ENCODE data around the gene SHISA8. TPM values are rescaled to one million over a fixed set of nuclear protein-coding genes. Genes with fewer than 3 reads are reported as not detected.

The SHISA8 gene
- total RNA-seq, 4 donors from 2014 or later: not detected

DNA sequence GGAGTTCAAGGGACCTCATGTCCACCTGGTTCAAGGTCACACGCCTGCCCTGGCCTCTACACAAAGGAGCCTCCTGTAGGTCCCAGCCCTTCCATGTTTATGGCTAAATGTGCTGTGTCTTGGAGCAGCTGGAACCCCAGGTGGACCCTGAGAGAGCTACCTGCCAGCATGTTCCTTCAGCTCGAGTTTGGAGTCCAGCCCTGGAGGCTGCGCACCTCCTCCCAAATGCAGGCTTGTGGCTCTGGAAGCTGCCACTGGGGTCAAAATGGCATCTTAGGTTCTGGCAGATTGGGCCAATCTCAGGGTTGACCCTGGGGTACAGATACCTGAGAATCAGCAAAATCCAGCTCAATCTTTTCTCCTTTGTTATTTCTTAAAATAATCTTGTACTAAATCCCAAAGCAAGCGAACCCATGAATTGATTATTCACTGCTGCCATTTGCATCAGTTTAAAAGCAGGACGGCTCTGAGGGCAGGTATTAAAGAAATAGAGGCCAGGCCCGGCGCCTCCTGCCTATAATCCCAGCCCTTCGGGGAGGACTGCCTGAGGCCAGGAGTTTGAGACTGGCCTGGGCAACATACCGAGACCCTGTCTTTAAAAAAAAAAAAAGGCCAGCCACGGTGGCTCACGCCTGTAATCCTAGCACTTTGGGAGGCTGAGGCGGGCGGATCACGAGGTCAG is 8.9 kb upstream of the SHISA8 start:
- WGBS, 2 donors (ENCODE audit: low coverage in 1 of 2): 91 to 93% methylated on average over 9 to 10 of the region's 14 CpGs
- no peak overlapping the region for H3K27ac ChIP-seq
- H3K36me3 ChIP-seq: no peaks in the 10 kb centered on the region
- ATAC-seq: no peak
- H3K4me1 ChIP-seq: peaks cover 0 to 30% (median 23%) of the 10 kb centered on the region in 3 donors
- no peak overlapping the region for H3K4me3 ChIP-seq
- peaks cover 56% of the 10 kb centered on the region for H3K27me3 ChIP-seq
- H3K9me3 ChIP-seq: no peaks in the 10 kb centered on the region
- TF ChIP-seq, protein P1, sequence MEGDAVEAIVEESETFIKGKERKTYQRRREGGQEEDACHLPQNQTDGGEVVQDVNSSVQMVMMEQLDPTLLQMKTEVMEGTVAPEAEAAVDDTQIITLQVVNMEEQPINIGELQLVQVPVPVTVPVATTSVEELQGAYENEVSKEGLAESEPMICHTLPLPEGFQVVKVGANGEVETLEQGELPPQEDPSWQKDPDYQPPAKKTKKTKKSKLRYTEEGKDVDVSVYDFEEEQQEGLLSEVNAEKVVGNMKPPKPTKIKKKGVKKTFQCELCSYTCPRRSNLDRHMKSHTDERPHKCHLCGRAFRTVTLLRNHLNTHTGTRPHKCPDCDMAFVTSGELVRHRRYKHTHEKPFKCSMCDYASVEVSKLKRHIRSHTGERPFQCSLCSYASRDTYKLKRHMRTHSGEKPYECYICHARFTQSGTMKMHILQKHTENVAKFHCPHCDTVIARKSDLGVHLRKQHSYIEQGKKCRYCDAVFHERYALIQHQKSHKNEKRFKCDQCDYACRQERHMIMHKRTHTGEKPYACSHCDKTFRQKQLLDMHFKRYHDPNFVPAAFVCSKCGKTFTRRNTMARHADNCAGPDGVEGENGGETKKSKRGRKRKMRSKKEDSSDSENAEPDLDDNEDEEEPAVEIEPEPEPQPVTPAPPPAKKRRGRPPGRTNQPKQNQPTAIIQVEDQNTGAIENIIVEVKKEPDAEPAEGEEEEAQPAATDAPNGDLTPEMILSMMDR (IDR thresholded peaks at IDR 0.05): no peak

DNA sequence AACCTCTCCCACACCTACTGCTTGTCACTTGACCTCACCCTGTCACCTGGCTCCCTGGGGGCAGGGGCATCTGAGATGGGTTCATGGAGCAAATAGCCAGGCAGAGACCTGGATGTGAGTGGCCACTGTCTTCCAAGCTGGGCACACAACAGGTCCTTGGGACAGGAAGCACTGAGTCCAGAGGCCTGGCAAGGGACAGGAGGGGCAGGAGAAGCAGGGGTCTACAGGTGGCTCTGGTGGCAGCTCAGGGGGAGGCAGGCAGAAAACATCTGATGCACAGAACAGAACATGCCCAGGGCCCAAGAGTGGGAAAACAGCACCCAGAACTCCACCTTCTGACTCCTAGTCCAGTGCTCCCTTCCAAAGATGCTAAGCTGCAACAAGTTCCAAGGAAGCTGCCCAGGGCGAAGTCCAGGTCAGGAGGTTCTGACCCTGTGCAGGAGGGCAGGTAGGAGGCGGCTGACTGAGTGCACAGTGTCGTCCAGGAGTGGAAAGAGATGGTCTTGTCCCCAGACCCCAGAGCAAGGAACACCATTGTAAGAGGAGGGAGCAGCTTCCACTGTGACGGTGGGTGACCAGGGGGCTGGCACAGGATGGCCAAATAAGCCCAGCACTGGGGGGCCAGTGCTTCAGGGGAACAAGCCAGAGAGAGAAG is 8.2 kb upstream of the SHISA8 start:
- peaks cover 0 to 33% (median 23%) of the 10 kb centered on the region in 3 donors for H3K4me1 ChIP-seq
- 92% methylated on average over 2 of the region's 4 CpGs; no CpG with 5 or more reads in 1 of the 2 donors for WGBS, 2 donors (ENCODE audit: low coverage in 1 of 2)
- no peak overlapping the region for H3K4me3 ChIP-seq
- no peak overlapping the region for H3K27ac ChIP-seq
- H3K9me3 ChIP-seq: no peaks in the 10 kb centered on the region
- H3K27me3 ChIP-seq: peaks cover 57% of the 10 kb centered on the region
- no peak for ATAC-seq
- H3K36me3 ChIP-seq: no peaks in the 10 kb centered on the region
- TF ChIP-seq, protein P1 (IDR thresholded peaks at IDR 0.05): no peak
- TF ChIP-seq EP300 (IDR thresholded peaks at IDR 0.05): no peak
- TF ChIP-seq POLR2A (IDR thresholded peaks at IDR 0.05): no peak
- no peak for TF ChIP-seq POLR2AphosphoS5 (IDR thresholded peaks at IDR 0.05)

DNA sequence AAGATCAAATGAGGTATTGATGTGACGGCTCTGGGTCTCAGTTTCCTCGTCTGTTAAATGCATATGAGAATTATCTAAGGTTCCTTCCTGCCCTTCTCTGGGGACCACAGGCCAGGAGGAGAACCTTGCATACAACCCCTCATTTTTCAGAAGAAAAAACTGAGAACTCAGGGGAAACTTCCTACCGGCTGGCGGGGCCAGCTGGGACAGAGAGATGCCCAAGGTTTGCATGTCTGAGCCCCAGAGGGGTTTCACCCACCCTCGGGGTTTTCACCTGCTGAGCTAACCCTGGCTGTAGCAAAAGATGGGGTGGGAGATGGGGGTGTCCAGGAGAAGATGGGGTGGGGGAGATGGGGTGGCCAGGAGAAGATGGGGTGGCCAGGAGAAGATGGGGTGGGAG is 7.5 kb upstream of the SHISA8 start:
- WGBS, 2 donors (ENCODE audit: low coverage in 1 of 2): 100% methylated on average over 2 of the region's 5 CpGs
- H3K36me3 ChIP-seq: no peaks in the 10 kb centered on the region
- no peak overlapping the region for H3K4me3 ChIP-seq
- no peak for ATAC-seq
- TF ChIP-seq POLR2AphosphoS5 (IDR thresholded peaks at IDR 0.05): no peak
- TF ChIP-seq, protein P1 (IDR thresholded peaks at IDR 0.05): no peak
- no peak for TF ChIP-seq EP300 (IDR thresholded peaks at IDR 0.05)
- no peak for TF ChIP-seq POLR2A (IDR thresholded peaks at IDR 0.05)
- no peak overlapping the region for H3K27ac ChIP-seq
- H3K9me3 ChIP-seq: no peaks in the 10 kb centered on the region
- H3K4me1 ChIP-seq: peaks cover 0 to 37% (median 23%) of the 10 kb centered on the region in 3 donors
- peaks cover 57% of the 10 kb centered on the region for H3K27me3 ChIP-seq

DNA sequence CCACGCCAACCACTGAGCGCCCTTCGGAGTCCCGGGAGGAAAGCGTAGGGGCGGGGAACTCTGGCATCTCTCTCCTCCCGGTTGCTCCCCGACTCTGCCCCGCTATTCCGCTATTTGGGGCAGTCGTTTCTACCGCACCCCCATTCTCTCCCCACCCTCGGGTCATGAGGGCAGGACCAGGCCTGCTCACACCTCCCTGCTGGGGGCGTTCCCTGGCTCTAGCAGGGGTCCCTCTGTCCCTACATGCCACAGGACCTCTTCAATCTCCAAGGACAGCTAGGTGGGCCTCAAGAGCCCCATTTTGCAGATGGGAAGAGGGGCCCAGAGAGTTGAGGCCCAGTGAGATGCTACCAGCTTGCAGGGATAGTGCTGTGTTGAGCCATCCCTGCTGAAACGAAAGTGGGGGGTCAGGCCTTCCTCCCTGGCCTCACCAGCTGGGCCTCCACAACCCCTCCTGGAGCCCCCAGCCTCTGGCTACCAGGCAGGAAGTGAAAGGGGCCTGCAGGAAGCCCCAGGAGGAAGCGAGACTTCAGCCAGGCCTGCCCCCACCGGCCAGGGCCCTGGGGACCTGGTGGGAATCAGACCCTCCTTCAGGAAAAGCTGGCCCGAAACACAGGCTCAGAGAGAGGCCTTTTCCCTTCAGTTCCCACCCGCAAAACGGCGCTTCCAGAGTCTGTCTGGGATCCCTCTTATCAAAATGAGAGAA is 5.5 kb upstream of the SHISA8 start:
- TF ChIP-seq EP300 (IDR thresholded peaks at IDR 0.05) (no peak), POLR2A (IDR thresholded peaks at IDR 0.05) (no peak), POLR2AphosphoS5 (IDR thresholded peaks at IDR 0.05) (no peak)
- TF ChIP-seq, protein P1 (IDR thresholded peaks at IDR 0.05): no peak
- Histone ChIP-seq H3K27ac (no peak overlapping the region), H3K36me3 (no peaks in the 10 kb centered on the region), H3K4me3 (peak overlapping the region in 1 of 2 donors; percentile 55), H3K9me3 (no peaks in the 10 kb centered on the region), H3K4me1 (peaks cover 0 to 26% (median 13%) of the 10 kb centered on the region in 3 donors), H3K27me3 (peaks cover 57% of the 10 kb centered on the region)
- WGBS, 2 donors (ENCODE audit: low coverage in 1 of 2): 85% methylated on average over 8 of the region's 21 CpGs; no CpG with 5 or more reads in 1 of the 2 donors
- no peak for ATAC-seq

Measured in gastroesophageal sphincter (tissue), 4 donors.